DOHH2 (cell line): ENCODE results near the gene RBM20.
A peak's percentile ranks its signal among the peaks of the same experiment; 100 is the strongest.

Source experiments
- EZH2phosphoT487 ChIP-seq: fragments of 200-600 bp; sonication (generic); IDR thresholded peaks from 2 replicates; pipeline ENCODE4 v1.6.1; 2017; ENCODE audit warnings: borderline replicate concordance, mild to moderate bottlenecking, antibody characterized with exemption, low read length, moderate library complexity, mixed read lengths
- TF ChIP-seq, protein P1 (sequence below): fragments of 200-600 bp; sonication (generic); IDR thresholded peaks from one replicate; pipeline ENCODE4 v1.5.1; 2014; ENCODE audit warnings: antibody characterized with exemption, mild to moderate bottlenecking, low read depth, low read length; ENCODE audit not compliant: poor library complexity, severe bottlenecking

DNA sequence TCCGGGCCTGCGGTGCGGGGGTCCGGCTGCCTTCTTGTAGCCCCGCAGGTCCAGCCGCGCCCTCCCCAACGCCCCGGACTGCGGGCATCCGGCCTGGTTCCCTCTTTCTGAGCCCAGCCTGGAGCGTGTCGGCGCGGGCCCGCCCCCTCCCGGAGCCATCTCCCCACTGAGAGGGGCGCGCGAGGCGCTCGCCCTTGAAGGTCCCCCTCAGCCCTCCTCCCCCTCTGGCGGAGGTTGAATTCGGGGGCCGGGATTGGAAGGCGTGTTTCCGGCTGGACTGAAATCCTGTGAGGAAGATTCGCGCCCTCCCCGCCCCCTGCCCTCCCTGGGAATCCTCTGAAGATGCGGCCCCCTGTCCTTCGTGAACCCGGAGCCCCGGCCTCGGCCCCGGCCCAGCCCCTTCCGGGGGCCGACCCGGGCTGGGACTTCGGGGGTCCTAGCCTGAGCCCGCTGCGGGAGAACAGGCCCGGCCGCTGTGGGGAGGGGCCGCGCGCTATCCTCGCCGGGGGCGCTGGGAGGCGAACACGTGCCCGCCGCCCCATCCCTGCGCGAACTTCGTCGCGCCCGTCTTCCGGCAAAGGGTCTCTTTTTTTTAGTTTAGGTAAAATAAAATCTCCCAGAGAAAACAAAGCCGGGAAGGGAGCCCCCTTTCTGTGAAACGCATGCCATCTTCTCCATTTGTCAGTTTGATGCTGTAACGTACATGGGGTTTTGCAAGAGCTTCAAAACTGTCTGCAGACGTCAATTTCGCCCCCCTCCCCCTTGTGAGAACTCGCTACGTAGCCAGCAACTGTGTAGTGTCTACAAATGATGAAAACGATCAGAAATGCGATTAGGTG is 228.2 kb downstream of the RBM20 start:
- TF ChIP-seq, protein P1, sequence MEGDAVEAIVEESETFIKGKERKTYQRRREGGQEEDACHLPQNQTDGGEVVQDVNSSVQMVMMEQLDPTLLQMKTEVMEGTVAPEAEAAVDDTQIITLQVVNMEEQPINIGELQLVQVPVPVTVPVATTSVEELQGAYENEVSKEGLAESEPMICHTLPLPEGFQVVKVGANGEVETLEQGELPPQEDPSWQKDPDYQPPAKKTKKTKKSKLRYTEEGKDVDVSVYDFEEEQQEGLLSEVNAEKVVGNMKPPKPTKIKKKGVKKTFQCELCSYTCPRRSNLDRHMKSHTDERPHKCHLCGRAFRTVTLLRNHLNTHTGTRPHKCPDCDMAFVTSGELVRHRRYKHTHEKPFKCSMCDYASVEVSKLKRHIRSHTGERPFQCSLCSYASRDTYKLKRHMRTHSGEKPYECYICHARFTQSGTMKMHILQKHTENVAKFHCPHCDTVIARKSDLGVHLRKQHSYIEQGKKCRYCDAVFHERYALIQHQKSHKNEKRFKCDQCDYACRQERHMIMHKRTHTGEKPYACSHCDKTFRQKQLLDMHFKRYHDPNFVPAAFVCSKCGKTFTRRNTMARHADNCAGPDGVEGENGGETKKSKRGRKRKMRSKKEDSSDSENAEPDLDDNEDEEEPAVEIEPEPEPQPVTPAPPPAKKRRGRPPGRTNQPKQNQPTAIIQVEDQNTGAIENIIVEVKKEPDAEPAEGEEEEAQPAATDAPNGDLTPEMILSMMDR = peak; percentile 30
- no peak for TF ChIP-seq EZH2phosphoT487
